Choroid plexus epithelial cell (primary cell): Measurements from ENCODE around the gene LYZL6.

Source experiments
- DNase-seq: peaks from one replicate; pipeline ENCODE4 v3.0.0-alpha.2; 2010; ENCODE audit warnings: low read depth
- H3K4me3 ChIP-seq: 2 replicates; pipeline ENCODE4 v1.5.1; 2011; ENCODE audit warnings: low read depth, mild to moderate bottlenecking, control low read depth, low read length, moderate library complexity
- CTCF ChIP-seq: conservative IDR thresholded peaks from 2 replicates; pipeline ENCODE4 v1.5.1; 2011; ENCODE audit warnings: low read depth, mild to moderate bottlenecking, control low read depth, inconsistent platforms, low read length, moderate library complexity

LYZL6 gene

GRCh38 chr17:35909408-35909807, 34.1 kb downstream of the LYZL6 start:
- DNase-seq = no peak
- no peak for TF ChIP-seq CTCF
- no peak overlapping the region for H3K4me3 ChIP-seq

- DNase-seq = no peak
- no peak for TF ChIP-seq CTCF
- H3K4me3 ChIP-seq = no peak overlapping the region
Observed at GRCh38 chr17:35907691-35908090, 35.8 kb downstream of the LYZL6 start.

GRCh38 chr17:35906926-35907637, 36.4 kb downstream of the LYZL6 start:
- no peak for DNase-seq
- H3K4me3 ChIP-seq = no peak overlapping the region
- no peak for TF ChIP-seq CTCF

- H3K4me3 ChIP-seq = no peak overlapping the region
- no peak for TF ChIP-seq CTCF
- peak; percentile 56 for DNase-seq
Observed at GRCh38 chr17:35906191-35906925, 37.2 kb downstream of the LYZL6 start.

- no peak for TF ChIP-seq CTCF
- DNase-seq = no peak
- no peak overlapping the region for H3K4me3 ChIP-seq
Observed at GRCh38 chr17:35903451-35903850, 40.1 kb downstream of the LYZL6 start.

GRCh38 chr17:35901631-35902175, 41.8 kb downstream of the LYZL6 start:
- TF ChIP-seq CTCF = no peak
- no peak for DNase-seq
- no peak overlapping the region for H3K4me3 ChIP-seq
